NT2/D1 (cell line): ENCODE measurements around the gene LY6G5B.

ENCODE experiments used
- SUZ12 ChIP-seq: IDR thresholded peaks from 2 replicates; pipeline ENCODE4 v1.6.1; 2011; ENCODE audit not compliant: insufficient read length, insufficient read depth; ENCODE audit errors: extremely low read depth
- YY1 ChIP-seq: IDR thresholded peaks from 2 replicates; pipeline ENCODE4 v1.6.1; 2011; ENCODE audit not compliant: insufficient read length, insufficient read depth

DNA sequence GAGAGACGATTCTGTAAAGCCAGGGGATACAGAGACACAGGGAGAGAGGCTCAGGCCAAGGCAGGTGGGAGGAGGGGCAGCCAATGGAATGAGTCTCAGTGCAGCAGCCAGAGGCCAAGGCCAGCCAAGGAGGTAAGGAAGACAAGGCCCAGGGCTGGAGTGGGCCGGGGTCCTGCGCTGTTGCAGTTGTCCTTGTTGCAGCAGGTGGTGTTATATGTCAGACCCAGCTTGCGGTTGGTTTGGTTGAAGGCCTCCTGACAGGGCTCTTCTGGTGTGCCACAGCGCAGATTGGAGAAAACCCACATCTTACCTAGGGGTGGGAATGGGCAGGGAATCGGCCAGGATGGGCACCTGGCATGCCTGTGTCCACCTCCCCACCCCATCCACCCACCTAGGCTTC is 49.2 kb downstream of the LY6G5B start:
- TF ChIP-seq YY1 (no peak), SUZ12 (no peak)
